ENCODE data around the gene MCM6. TPM values are rescaled to one million over a fixed set of nuclear protein-coding genes. Genes with fewer than 3 reads are reported as not detected.

The MCM6 gene
- total RNA-seq, 1 experiment from 2014 or later: 101 TPM

DNA sequence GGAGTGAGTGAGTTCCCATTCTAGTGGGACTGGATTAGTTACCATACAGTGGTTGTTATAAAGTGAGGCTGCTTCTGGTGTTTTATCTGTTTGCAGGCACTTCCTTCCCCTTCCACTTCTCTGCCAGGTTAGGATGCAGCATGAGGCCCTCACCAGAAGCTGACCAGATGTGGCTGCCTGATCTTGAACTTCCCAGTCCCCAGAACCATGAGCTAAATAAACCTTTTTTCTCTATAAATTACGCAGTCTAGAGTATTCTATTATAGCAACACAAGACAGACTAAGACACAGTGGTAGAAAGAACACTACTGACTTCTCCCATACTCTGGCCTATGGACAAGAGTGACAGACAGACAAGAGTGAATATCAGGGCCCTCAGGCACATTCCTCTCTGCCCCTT is 53.4 kb downstream of the MCM6 start:
- no peak overlapping the region for H3K4me3 ChIP-seq (ENCODE audit: low read depth, low read length, poor library complexity, severe bottlenecking)
- H3K4me1 ChIP-seq (ENCODE audit: insufficient read depth, low read length, poor library complexity, severe bottlenecking): no peaks in the 10 kb centered on the region
- no peaks in the 10 kb centered on the region for H3K9me3 ChIP-seq (ENCODE audit: low read depth, low read length, poor library complexity, severe bottlenecking)
- TF ChIP-seq, protein P1, sequence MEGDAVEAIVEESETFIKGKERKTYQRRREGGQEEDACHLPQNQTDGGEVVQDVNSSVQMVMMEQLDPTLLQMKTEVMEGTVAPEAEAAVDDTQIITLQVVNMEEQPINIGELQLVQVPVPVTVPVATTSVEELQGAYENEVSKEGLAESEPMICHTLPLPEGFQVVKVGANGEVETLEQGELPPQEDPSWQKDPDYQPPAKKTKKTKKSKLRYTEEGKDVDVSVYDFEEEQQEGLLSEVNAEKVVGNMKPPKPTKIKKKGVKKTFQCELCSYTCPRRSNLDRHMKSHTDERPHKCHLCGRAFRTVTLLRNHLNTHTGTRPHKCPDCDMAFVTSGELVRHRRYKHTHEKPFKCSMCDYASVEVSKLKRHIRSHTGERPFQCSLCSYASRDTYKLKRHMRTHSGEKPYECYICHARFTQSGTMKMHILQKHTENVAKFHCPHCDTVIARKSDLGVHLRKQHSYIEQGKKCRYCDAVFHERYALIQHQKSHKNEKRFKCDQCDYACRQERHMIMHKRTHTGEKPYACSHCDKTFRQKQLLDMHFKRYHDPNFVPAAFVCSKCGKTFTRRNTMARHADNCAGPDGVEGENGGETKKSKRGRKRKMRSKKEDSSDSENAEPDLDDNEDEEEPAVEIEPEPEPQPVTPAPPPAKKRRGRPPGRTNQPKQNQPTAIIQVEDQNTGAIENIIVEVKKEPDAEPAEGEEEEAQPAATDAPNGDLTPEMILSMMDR (conservative IDR thresholded peaks at IDR 0.05; ENCODE audit: low read depth, low read length): no peak
- no peak for TF ChIP-seq EZH2 (IDR thresholded peaks at IDR 0.05; ENCODE audit: borderline replicate concordance, low read depth, low read length, poor library complexity, severe bottlenecking)
- no peak for DNase-seq (ENCODE audit: low spot score)
- intact Hi-C loops (cut with micrococcal nuclease; ENCODE audit: unreplicated experiment): no loop called here
- POLR2A ChIA-PET (ENCODE audit: low non-redundant PET): no interaction called here
- no peaks in the 10 kb centered on the region for H3K27me3 ChIP-seq (replicated peaks; ENCODE audit: insufficient read depth, low read depth, low read length, poor library complexity)
- no TSS peak for BruUV-seq (replicated peaks)
- no peak overlapping the region for H3K27ac ChIP-seq (ENCODE audit: low read depth, low read length, poor library complexity, severe bottlenecking)
- no peaks in the 10 kb centered on the region for H3K36me3 ChIP-seq (ENCODE audit: insufficient read depth, low read length, poor library complexity, severe bottlenecking)
- CTCF ChIA-PET: no interaction called here

DNA sequence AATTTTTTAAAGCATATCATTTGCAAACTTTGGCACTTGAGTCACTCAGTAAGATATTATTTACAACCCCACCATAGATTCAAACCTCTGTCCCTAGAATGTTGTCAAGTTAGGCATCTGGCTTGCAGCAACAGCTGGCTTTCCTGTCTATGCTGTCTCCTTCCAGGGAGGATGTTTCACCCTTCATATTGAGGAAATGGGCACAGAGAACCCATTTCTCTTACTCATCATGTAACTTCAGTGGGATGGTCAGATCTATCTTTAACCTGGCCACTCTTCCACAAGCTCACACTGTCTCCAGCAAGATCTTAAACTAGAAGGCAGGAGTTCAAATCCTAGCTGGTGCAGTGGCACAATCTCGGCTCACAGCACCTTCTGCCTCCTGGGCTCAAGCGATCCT is 55.1 kb downstream of the MCM6 start:
- Histone ChIP-seq H3K4me1 (ENCODE audit: insufficient read depth, low read length, poor library complexity, severe bottlenecking) (no peaks in the 10 kb centered on the region), H3K4me3 (ENCODE audit: low read depth, low read length, poor library complexity, severe bottlenecking) (no peak overlapping the region), H3K27me3 (replicated peaks; ENCODE audit: insufficient read depth, low read depth, low read length, poor library complexity) (no peaks in the 10 kb centered on the region), H3K9me3 (ENCODE audit: low read depth, low read length, poor library complexity, severe bottlenecking) (no peaks in the 10 kb centered on the region), H3K36me3 (ENCODE audit: insufficient read depth, low read length, poor library complexity, severe bottlenecking) (no peaks in the 10 kb centered on the region), H3K27ac (ENCODE audit: low read depth, low read length, poor library complexity, severe bottlenecking) (no peak overlapping the region)
- intact Hi-C loops (cut with micrococcal nuclease; ENCODE audit: unreplicated experiment): no loop called here
- POLR2A ChIA-PET (ENCODE audit: low non-redundant PET): no interaction called here
- CTCF ChIA-PET: no interaction called here
- TF ChIP-seq, protein P1 (conservative IDR thresholded peaks at IDR 0.05; ENCODE audit: low read depth, low read length): no peak
- no peak for TF ChIP-seq EZH2 (IDR thresholded peaks at IDR 0.05; ENCODE audit: borderline replicate concordance, low read depth, low read length, poor library complexity, severe bottlenecking)
- DNase-seq (ENCODE audit: low spot score): no peak
- BruUV-seq (replicated peaks): no TSS peak

DNA sequence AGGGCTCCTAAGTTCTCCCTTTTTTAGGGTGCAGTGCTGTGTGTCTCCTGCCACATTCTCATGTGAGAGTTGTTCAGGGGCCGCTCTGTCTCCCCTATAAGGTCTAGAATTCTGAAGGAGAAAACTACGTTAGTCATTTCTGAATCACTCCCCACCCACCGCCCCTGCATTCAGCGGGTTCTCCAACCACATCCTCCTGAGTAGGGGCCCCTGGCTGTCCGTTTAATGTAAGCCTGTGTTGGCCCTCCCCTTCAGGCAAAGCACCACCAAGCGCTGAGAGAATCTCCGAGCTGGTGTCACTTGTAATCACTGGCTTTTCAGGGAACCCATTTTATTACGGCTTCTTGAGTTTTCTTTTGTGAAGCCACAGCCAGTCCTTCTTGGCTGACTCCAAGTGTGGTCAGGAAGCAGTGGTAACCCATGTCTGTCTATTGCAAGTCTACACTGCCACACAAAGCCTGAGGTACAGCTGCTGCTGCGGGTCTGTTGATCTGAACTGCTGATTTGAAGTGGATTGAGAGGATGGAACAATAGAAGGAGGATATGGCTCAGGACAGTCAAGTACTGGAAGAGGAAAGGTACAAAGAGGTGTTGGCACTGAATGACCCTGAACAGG is 56.1 kb downstream of the MCM6 start:
- no peak for DNase-seq (ENCODE audit: low spot score)
- H3K27me3 ChIP-seq (replicated peaks; ENCODE audit: insufficient read depth, low read depth, low read length, poor library complexity): no peaks in the 10 kb centered on the region
- no peak overlapping the region for H3K4me3 ChIP-seq (ENCODE audit: low read depth, low read length, poor library complexity, severe bottlenecking)
- no peaks in the 10 kb centered on the region for H3K4me1 ChIP-seq (ENCODE audit: insufficient read depth, low read length, poor library complexity, severe bottlenecking)
- no TSS peak for BruUV-seq (replicated peaks)
- no peak for TF ChIP-seq EZH2 (IDR thresholded peaks at IDR 0.05; ENCODE audit: borderline replicate concordance, low read depth, low read length, poor library complexity, severe bottlenecking)
- TF ChIP-seq, protein P1 (conservative IDR thresholded peaks at IDR 0.05; ENCODE audit: low read depth, low read length): no peak
- no peak overlapping the region for H3K27ac ChIP-seq (ENCODE audit: low read depth, low read length, poor library complexity, severe bottlenecking)
- no peaks in the 10 kb centered on the region for H3K36me3 ChIP-seq (ENCODE audit: insufficient read depth, low read length, poor library complexity, severe bottlenecking)
- ChIA-PET POLR2A (ENCODE audit: low non-redundant PET) (no interaction called here), CTCF (no interaction called here)
- no peaks in the 10 kb centered on the region for H3K9me3 ChIP-seq (ENCODE audit: low read depth, low read length, poor library complexity, severe bottlenecking)
- intact Hi-C loops (cut with micrococcal nuclease; ENCODE audit: unreplicated experiment): no loop called here

Measured in A673 (cell line).